GM19438 (cell line): ENCODE measurements around the gene IKZF3.

Source experiments
- ATAC-seq: cut with Tn5 transposase; IDR thresholded peaks from one replicate; pipeline ENCODE4 v1.9.1; 2021; ENCODE audit warnings: low read depth; ENCODE audit not compliant: unreplicated experiment

Gene IKZF3

GRCh38 chr17:39744075-39744835 lies 119.9 kb downstream of the IKZF3 start:
- ATAC-seq, result no peak

- ATAC-seq, result no peak
These were observed 121.2 kb downstream of the IKZF3 start for GRCh38 chr17:39742856-39743436.

GRCh38 chr17:39742126-39742855 lies 121.8 kb downstream of the IKZF3 start:
- no peak for ATAC-seq

- ATAC-seq, result no peak
These were observed 123.6 kb downstream of the IKZF3 start for GRCh38 chr17:39740357-39741111.

- no peak for ATAC-seq
These were observed 124.2 kb downstream of the IKZF3 start for GRCh38 chr17:39739885-39740356.

- ATAC-seq, result no peak
These were observed 124.9 kb downstream of the IKZF3 start for GRCh38 chr17:39738983-39739884.

GRCh38 chr17:39738568-39738901 lies 125.6 kb downstream of the IKZF3 start:
- ATAC-seq, result no peak

GRCh38 chr17:39737760-39738567 lies 126.1 kb downstream of the IKZF3 start, which contains the start of gene GRB7:
Gene GRB7 (plus strand): TSS chr17:39737938. CDS start chr17:39742302, 4,364 bp downstream.
- ATAC-seq, result no peak

- no peak for ATAC-seq
These were observed 126.8 kb downstream of the IKZF3 start for GRCh38 chr17:39737206-39737759.

- ATAC-seq, result no peak
These were observed 127.6 kb downstream of the IKZF3 start for GRCh38 chr17:39736319-39737165.

GRCh38 chr17:39735882-39736281 lies 128.2 kb downstream of the IKZF3 start:
- ATAC-seq, result no peak

- ATAC-seq, result no peak
These were observed 131.5 kb downstream of the IKZF3 start for GRCh38 chr17:39732586-39732985.

GRCh38 chr17:39730095-39730921 lies 133.8 kb downstream of the IKZF3 start, which contains the start of gene MIEN1:
Gene MIEN1 (minus strand): TSS chr17:39730532. CDS start chr17:39730495, 37 bp downstream.
- peak; percentile 76 for ATAC-seq

GRCh38 chr17:39729280-39729851 lies 134.7 kb downstream of the IKZF3 start:
- ATAC-seq, result no peak

GRCh38 chr17:39727556-39727955 lies 136.6 kb downstream of the IKZF3 start:
- no peak for ATAC-seq

GRCh38 chr17:39726617-39727016 lies 137.5 kb downstream of the IKZF3 start:
- no peak for ATAC-seq
